Transverse colon (tissue), 4 donors: ENCODE data around the gene FNDC3B. TPM values are rescaled to one million over a fixed set of nuclear protein-coding genes. Genes with fewer than 3 reads are reported as not detected.

Experiments
- DNase-seq: peaks from one replicate; pipeline ENCODE4 v3.0.0-alpha.2; 2019
- H3K27ac ChIP-seq, 4 donors: fragments of 200-600 bp; sonication (generic); 2 replicates each; pipeline ENCODE4 v1.5.1; 2016 to 2018; ENCODE audit warnings: inconsistent platforms in 4 of 4
- H3K27me3 ChIP-seq: fragments of 200-600 bp; sonication (generic); 2 replicates; pipeline ENCODE4 v1.5.1; 2017; ENCODE audit warnings: inconsistent platforms
- H3K36me3 ChIP-seq, 4 donors: fragments of 200-600 bp; sonication (generic); 2 replicates each; pipeline ENCODE4 v1.5.1; 2017 to 2019; ENCODE audit warnings: inconsistent platforms in 4 of 4
- H3K4me1 ChIP-seq, 4 donors: fragments of 200-600 bp; sonication (generic); 2 replicates each; pipeline ENCODE4 v1.5.1; 2017 to 2020; ENCODE audit warnings: inconsistent platforms in 4 of 4
- H3K4me3 ChIP-seq, 4 donors: fragments of 200-600 bp; sonication (generic); 1 replicate in 1 of 4; 2 replicates in 3 of 4; pipeline versions ENCODE4 v1.5.1 to v1.6.1; 2017 to 2019; ENCODE audit warnings: inconsistent platforms in 4 of 4
- H3K9me3 ChIP-seq, 2 donors: fragments of 200-600 bp; sonication (generic); 2 replicates each; pipeline ENCODE4 v1.5.1; 2017 to 2019; ENCODE audit warnings: inconsistent platforms in 2 of 2
- EP300 ChIP-seq: sonication (generic); formaldehyde crosslinking; IDR thresholded peaks from one replicate; pipeline ENCODE4 v1.6.1; 2017; ENCODE audit warnings: antibody characterized with exemption, low read depth
- POLR2A ChIP-seq: fragments of 450-650 bp; IDR thresholded peaks from one replicate; pipeline ENCODE4 v1.6.1; 2016; ENCODE audit warnings: antibody characterized with exemption, mild to moderate bottlenecking, moderate library complexity
- POLR2AphosphoS5 ChIP-seq, 3 donors: sonication (generic); formaldehyde crosslinking; IDR thresholded peaks; one replicate each; pipeline ENCODE4 v1.6.1; 2016; ENCODE audit warnings: antibody characterized with exemption in 3 of 3
- WGBS, 2 donors: methylation state at CpG; one replicate each; pipeline ENCODE4 v1.1.5; 2018; ENCODE audit warnings: low coverage in 1 of 2; 5-methylcytosine and 5-hydroxymethylcytosine counted together
- in situ Hi-C, 4 donors: fragments of 200-750 bp; cut with MboI; loops; one replicate each; pipeline versions ENCODE4 v1.15.0 to v1.15.1; 2017; ENCODE audit warnings: low sequenced_read_pairs in 3 of 4, low pct_ligation_motif_present in 1 of 4, low pct_unique_long_range_greater_than_20kb in 1 of 4
- intact Hi-C: fragments of 100-400 bp; cut with DNase I; formaldehyde crosslinking; loops from one replicate; pipeline ENCODE4 v1.15.1; 2023; ENCODE audit warnings: low total_unique reads
- total RNA-seq, 4 donors: library from RNA; depleted of rRNA; stranded (reverse); fragments of >200 nt; gene quantifications; one replicate each; pipeline ENCODE4 v1.1.0, GENCODE V29; 2016
- TF ChIP-seq, protein P1 (sequence below), 5 experiments: fragments of 200-600 bp in 3 of 5; fragments of 450-650 bp in 2 of 5; sonication (generic) in 3 of 5; IDR thresholded peaks; 1 replicate in 2 of 5; 2 replicates in 3 of 5; pipeline ENCODE4 v1.5.1; 2016 to 2017; ENCODE audit warnings: antibody characterized with exemption in 5 of 5, inconsistent platforms in 3 of 5, mild to moderate bottlenecking in 2 of 5, moderate library complexity in 1 of 5

The FNDC3B gene
- total RNA-seq, 4 donors from 2014 or later, result 28.5 to 85.7 (median 44.5) TPM

DNA sequence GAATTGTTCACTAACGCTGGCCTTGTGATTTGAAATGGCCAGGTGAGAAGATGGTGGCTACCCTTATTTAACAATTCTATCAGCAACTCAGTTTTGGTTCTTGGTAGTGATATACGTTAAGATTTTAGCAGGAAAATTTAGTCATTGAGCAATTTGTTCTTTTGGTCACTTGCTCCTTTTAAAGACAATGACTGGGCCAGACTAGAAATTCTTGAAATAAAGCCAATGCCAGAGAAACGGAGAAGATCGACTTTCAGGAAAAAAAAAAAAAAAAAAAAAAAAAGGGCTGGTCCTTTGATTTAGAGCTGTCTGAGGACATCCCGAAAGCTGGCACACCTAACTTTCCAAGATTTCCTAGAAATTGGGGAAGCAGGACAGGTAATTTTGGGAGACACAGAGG is 178.5 kb downstream of the FNDC3B start:
- no peak for DNase-seq
- intact Hi-C loops, result no loop called here
- Histone ChIP-seq H3K4me3 (no peak overlapping the region), H3K4me1 (peaks cover 11 to 66% (median 38%) of the 10 kb centered on the region in 4 donors), H3K36me3 (no peaks in the 10 kb centered on the region), H3K9me3 (no peaks in the 10 kb centered on the region), H3K27ac (no peak overlapping the region), H3K27me3 (no peaks in the 10 kb centered on the region)
- in situ Hi-C loops, result no loop called here
- 58 to 67% methylated on average over 5 of the region's 5 CpGs for WGBS, 2 donors
- TF ChIP-seq POLR2A (no peak), POLR2AphosphoS5 (IDR thresholded peaks at IDR 0.05) (no peak), EP300 (no peak)
- TF ChIP-seq, protein P1, sequence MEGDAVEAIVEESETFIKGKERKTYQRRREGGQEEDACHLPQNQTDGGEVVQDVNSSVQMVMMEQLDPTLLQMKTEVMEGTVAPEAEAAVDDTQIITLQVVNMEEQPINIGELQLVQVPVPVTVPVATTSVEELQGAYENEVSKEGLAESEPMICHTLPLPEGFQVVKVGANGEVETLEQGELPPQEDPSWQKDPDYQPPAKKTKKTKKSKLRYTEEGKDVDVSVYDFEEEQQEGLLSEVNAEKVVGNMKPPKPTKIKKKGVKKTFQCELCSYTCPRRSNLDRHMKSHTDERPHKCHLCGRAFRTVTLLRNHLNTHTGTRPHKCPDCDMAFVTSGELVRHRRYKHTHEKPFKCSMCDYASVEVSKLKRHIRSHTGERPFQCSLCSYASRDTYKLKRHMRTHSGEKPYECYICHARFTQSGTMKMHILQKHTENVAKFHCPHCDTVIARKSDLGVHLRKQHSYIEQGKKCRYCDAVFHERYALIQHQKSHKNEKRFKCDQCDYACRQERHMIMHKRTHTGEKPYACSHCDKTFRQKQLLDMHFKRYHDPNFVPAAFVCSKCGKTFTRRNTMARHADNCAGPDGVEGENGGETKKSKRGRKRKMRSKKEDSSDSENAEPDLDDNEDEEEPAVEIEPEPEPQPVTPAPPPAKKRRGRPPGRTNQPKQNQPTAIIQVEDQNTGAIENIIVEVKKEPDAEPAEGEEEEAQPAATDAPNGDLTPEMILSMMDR (IDR thresholded peaks at IDR 0.05), result no peak

DNA sequence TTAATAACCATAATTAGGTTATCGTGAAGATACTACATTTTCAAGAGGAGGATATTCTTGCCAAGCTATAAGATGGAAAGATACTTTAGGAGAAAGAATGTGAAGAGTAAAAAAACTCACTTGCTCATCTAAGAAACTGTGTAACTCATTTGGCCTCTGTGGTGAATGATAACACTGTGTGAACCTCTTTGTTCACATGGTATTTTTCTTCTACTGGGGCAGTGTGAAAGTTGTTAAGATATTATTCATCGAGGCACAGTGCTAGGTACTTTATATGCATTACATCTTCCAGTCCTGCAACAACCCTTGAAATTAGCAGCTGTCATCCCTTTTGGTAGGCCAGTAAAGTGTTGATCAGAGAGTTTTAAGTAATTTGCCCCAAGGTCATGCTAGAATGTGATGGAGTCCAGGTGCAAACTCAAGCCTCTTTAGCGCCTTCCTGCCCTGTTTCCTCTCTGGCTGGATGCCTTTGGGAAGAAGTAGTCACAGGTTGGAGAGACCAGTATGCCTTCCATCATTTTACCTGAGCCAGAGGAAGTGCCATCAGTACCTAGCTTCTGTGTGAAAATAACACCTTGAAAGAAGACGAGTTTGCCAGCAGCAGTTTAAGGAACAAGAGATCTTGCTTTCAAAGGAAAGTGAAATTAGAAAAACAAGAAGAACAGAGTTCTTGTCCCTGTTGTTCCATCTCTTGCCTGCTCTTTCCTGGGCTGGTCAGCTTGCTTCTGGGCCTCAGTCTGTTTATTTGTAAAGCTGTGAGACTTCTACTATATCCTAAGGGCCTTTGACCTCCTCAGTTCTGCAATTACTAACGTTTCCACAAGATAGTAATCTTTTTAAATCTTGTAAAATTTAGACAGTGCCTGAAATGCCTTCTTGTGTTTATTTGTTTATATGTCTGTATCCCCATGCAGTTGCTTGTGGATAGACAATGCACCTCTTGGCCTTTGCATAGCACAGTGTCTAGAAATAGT is 179.3 kb downstream of the FNDC3B start:
- Histone ChIP-seq H3K27me3 (no peaks in the 10 kb centered on the region), H3K27ac (peak overlapping the region in 2 of 4 donors; percentile 9 to 15), H3K4me3 (no peak overlapping the region), H3K9me3 (no peaks in the 10 kb centered on the region), H3K36me3 (no peaks in the 10 kb centered on the region), H3K4me1 (peaks cover 8 to 63% (median 30%) of the 10 kb centered on the region in 4 donors)
- DNase-seq, result no peak
- intact Hi-C loops, result no loop called here
- 63 to 78% methylated on average over 2 to 5 of the region's 5 CpGs for WGBS, 2 donors
- TF ChIP-seq POLR2AphosphoS5 (IDR thresholded peaks at IDR 0.05) (no peak), POLR2A (no peak), EP300 (no peak)
- TF ChIP-seq, protein P1 (IDR thresholded peaks at IDR 0.05), result no peak
- in situ Hi-C loops, result no loop called here

DNA sequence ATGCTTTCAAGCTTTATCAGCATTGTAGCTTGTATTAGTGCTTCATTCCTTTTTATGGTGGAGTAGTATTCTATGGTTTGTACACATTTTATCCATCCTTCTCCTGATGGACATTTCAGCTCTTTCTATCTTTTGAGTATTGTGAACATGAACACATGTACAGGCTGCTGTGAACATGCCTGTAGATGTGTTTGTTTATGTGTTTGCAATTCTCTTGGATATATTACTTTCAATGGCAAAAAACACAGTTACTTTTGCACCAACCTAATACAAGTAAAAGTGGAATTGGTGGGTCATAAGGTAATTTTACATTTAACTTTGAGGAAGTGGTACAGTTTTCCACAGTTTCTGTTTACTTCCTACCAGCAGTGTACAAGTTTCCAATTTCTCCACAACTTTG is 180.4 kb downstream of the FNDC3B start:
- no peak for TF ChIP-seq EP300
- no peak for TF ChIP-seq POLR2A
- TF ChIP-seq, protein P1 (IDR thresholded peaks at IDR 0.05), result no peak
- no peak for TF ChIP-seq POLR2AphosphoS5 (IDR thresholded peaks at IDR 0.05)

DNA sequence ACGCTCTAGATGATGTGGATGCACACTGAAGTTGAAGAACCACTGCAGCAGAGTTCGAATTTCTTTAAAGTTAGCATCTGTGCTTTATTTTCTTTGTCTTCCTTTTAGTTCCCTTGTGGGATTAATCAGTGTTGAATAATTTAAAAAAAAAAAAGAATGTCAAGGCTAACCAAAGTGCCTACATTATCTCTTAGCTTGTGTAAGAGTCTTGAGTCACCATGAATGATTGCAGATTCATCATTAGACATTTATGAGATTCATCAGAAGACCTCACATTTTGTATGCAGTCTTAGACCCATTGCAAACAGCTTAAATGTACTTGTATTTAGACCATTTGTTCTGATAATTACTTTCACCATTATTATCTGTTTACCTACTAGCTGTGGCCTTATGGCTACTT is 182.2 kb downstream of the FNDC3B start:
- 82 to 91% methylated on average over 2 of the region's 2 CpGs for WGBS, 2 donors
- Histone ChIP-seq H3K27me3 (no peaks in the 10 kb centered on the region), H3K4me3 (no peak overlapping the region), H3K27ac (no peak overlapping the region), H3K4me1 (peaks cover 7 to 56% (median 18%) of the 10 kb centered on the region in 4 donors), H3K9me3 (no peaks in the 10 kb centered on the region), H3K36me3 (no peaks in the 10 kb centered on the region)
- TF ChIP-seq EP300 (no peak), POLR2A (no peak), POLR2AphosphoS5 (IDR thresholded peaks at IDR 0.05) (no peak)
- TF ChIP-seq, protein P1 (IDR thresholded peaks at IDR 0.05), result no peak
- intact Hi-C loops, result no loop called here
- DNase-seq, result no peak
- in situ Hi-C loops, result no loop called here

More for the DNA sequence above, 180.4 kb downstream of the FNDC3B start:
- Histone ChIP-seq H3K36me3 (no peaks in the 10 kb centered on the region), H3K27me3 (no peaks in the 10 kb centered on the region), H3K27ac (no peak overlapping the region), H3K4me1 (peaks cover 7 to 57% (median 19%) of the 10 kb centered on the region in 4 donors), H3K9me3 (no peaks in the 10 kb centered on the region), H3K4me3 (no peak overlapping the region)
- DNase-seq, result no peak
- intact Hi-C loops, result no loop called here
- in situ Hi-C loops, result no loop called here
